SU-DHL-6 (cell line): ENCODE data around the gene WIZ.

Experiments used
- CTCF ChIP-seq: fragments of 200-600 bp; sonication (generic); IDR thresholded peaks from one replicate; pipeline ENCODE4 v1.5.1; 2017; ENCODE audit warnings: antibody characterized with exemption, mild to moderate bottlenecking, low read length, moderate library complexity; ENCODE audit not compliant: insufficient read depth, poor library complexity, severe bottlenecking
- EZH2phosphoT487 ChIP-seq: fragments of 200-600 bp; sonication (generic), shearing (Covaris generic); conservative IDR thresholded peaks from 2 replicates; pipeline ENCODE4 v1.6.1; 2018; ENCODE audit warnings: mild to moderate bottlenecking, antibody characterized with exemption, low read length, moderate library complexity, mixed read lengths

GRCh38 chr19:15421721-15422260 is 28.0 kb downstream of the WIZ start:
- no peak for TF ChIP-seq CTCF
- TF ChIP-seq EZH2phosphoT487 = no peak
